GM18502 (cell line): ENCODE results near the gene NOC4L.

ENCODE experiments used
- ATAC-seq: cut with Tn5 transposase; IDR thresholded peaks from one replicate; pipeline ENCODE4 v1.9.1; 2021; ENCODE audit warnings: mild to moderate bottlenecking; ENCODE audit not compliant: unreplicated experiment, poor library complexity

The NOC4L gene

GRCh38 chr12:132178801-132179401 is 34.6 kb downstream of the NOC4L start:
- ATAC-seq = no peak

- no peak for ATAC-seq
Measured at GRCh38 chr12:132179431-132180362, 35.4 kb downstream of the NOC4L start.

- no peak for ATAC-seq
Measured at GRCh38 chr12:132180648-132181546, 36.6 kb downstream of the NOC4L start.

GRCh38 chr12:132181570-132182200 is 37.4 kb downstream of the NOC4L start:
- no peak for ATAC-seq

GRCh38 chr12:132182206-132182710 is 38.0 kb downstream of the NOC4L start:
- ATAC-seq = no peak

- ATAC-seq = no peak
Measured at GRCh38 chr12:132182711-132183365, 38.6 kb downstream of the NOC4L start.

- ATAC-seq = no peak
Measured at GRCh38 chr12:132185705-132186104, 41.4 kb downstream of the NOC4L start.

GRCh38 chr12:132186208-132186856 is 42.1 kb downstream of the NOC4L start:
- ATAC-seq = no peak

- no peak for ATAC-seq
Measured at GRCh38 chr12:132186857-132187620, 42.8 kb downstream of the NOC4L start.

- ATAC-seq = no peak
Measured at GRCh38 chr12:132187646-132188450, 43.6 kb downstream of the NOC4L start.

GRCh38 chr12:132188451-132188901 is 44.2 kb downstream of the NOC4L start:
- no peak for ATAC-seq

- ATAC-seq = no peak
Measured at GRCh38 chr12:132188916-132189325, 44.7 kb downstream of the NOC4L start.

- ATAC-seq = peak; percentile 94
Measured at GRCh38 chr12:132189378-132190011, 45.2 kb downstream of the NOC4L start.

- peak; percentile 29 for ATAC-seq
Measured at GRCh38 chr12:132190012-132190755, 45.9 kb downstream of the NOC4L start.

- ATAC-seq = no peak
Measured at GRCh38 chr12:132190834-132191500, 46.7 kb downstream of the NOC4L start.
